Endometrium (tissue), 2 donors: Measurements from ENCODE around the gene C5orf47.
A peak's percentile ranks its signal among the peaks of the same experiment; 100 is the strongest.

Experiments used
- FAIRE-seq: peaks from 2 replicates; lab custom pipeline; 2012; peaks lifted over from hg19 to GRCh38; lab: Jason Lieb, UNC
- donor health status: control.
- donor health status: control.

C5orf47 gene

DNA sequence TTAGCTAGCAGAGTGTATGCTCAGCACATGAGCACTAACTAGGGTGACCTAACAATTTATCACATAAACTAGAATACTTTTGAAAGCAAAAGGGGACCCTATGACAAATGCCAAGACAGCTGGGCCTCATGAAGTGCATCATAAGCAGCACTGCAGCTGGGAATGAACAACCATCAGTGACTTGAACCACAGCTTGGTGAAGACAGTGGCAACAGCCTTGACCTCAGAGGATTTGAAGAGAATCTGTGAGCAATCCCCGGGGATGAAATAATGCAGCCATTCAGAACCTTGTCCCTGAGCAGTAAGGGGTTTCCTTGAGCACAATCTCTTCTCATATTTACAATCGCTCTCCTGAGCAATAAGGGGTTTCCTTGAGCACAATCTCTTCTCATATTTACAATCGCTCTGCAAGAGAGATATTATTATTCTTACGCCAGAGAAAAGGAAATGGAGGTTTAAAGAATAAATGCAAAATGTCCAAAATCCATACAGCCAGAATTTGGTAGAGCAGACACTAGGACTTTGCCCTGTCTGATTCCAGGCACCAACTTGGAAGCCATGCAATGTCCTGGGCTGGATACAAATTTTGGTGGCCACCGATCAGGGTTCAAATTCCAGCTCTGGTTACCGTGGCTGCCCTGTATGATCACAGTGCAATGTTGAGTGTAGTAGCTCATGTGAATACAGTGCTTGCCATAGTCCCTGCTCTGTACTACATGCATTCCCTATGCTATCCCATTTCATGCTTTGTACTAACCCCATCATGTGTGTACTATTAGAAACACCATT lies 55.7 kb downstream of the C5orf47 start:
- no peak for FAIRE-seq

GRCh38 chr5:174045470-174046025 lies 56.6 kb downstream of the C5orf47 start, which contains the start of gene NSG2:
Gene NSG2 (plus strand): TSS chr5:174045706. CDS start chr5:174046756, 1,050 bp downstream.
- FAIRE-seq = peak; percentile 74

DNA sequence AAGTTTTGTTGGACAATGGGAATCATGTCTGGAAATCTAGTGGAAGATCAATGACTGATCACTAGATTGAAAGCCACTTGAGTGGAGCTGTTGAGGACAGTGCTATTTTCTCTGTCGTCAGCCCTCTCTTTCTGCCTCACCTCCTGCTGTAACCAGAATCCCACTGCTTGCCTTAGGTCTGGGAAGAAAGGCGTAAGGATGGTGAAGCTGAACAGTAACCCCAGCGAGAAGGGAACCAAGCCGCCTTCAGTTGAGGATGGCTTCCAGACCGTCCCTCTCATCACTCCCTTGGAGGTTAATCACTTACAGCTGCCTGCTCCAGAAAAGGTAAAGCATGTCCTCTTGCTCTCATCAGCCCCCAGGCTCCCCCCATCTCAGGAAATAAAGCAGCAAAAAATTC lies 57.6 kb downstream of the C5orf47 start:
- no peak for FAIRE-seq

- no peak for FAIRE-seq
These were observed 58.6 kb downstream of the C5orf47 start for GRCh38 chr5:174047472-174048099.

DNA sequence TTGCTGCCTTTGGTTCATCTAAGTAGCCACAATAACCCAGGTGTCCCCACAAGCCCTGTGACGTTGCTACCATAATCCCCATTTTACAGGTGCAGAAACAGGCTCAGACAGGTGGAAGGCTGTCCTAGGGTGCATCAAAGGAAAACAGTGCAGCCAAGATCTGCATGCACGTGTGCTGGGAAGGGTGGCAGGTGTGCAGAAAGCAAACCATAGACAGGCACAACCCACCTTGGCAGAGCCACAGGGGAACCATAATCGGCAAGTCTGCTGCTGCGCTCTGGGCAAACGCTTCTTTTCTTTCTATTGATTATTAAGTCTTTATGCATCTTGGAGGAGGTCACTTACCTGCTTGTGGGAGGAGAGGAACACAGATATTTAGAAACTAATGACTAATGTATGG lies 63.7 kb downstream of the C5orf47 start:
- FAIRE-seq = no peak

DNA sequence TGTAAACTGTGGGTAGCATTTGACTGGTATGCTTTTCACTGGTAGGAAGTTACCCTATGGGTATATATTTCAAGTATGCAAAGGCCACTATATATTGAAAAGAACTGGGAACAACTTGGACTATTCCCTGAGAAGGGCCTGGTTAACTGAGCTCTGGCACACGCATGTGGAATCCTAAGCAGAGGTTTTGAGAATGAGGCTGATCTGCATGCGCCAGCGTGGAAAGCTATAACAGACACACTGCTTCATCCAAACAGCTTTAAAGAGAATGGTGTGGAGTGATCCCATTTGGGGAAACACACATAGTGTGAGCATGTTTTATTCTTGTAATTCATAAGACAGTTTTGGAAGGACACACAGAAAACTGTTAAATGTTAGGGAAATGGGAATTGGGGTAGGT lies 64.9 kb downstream of the C5orf47 start:
- FAIRE-seq = no peak
